NCI-H510A (cell line): Measurements from ENCODE around the gene PPARD.

Experiments used
- DNase-seq: peaks from one replicate; lab custom pipeline; 2025; lab: John Stamatoyannopoulos, UW

PPARD gene

DNA sequence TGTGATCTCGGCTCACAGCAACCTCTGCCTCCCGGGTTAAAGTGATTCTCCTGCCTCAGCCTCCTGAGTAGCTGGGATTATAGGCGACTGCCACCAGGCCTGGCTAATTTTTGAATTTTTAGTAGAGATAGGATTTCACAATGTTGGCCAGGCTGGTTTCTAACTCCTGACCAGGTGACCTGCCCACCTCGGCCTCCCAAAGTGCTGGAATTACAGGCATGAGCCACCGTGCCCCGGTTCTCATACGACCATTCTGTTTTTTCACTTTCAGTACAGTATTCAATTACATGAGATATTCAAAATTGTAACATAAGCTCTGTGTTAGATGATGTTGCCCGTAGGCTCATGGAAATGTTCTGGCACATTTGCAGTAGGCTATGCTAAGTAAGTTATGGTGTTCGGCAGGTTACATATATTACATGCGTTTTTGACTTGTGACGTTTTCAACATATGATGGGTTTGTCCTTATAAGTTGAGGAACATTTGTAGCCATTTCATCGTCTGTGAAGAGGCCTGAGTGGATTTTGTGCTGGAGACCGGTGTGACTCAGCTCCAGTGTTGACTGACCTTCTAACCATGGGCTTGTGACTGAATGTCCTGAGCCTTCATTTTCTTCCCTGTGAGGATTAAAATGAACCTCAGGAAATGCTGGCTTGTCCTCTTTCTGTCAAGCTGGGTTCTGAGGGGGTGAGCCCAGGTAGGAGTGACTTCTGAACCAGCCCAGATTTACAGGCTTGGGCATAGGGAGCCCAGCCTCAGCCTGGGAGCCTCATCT, 12.2 kb downstream of the PPARD start:
- DNase-seq = no peak

- DNase-seq = no peak
Observed at GRCh38 chr6:35356391-35356790, 14.0 kb downstream of the PPARD start.

- no peak for DNase-seq
Observed at GRCh38 chr6:35357677-35358076, 15.3 kb downstream of the PPARD start.

GRCh38 chr6:35358086-35358485, 15.7 kb downstream of the PPARD start:
- DNase-seq = no peak

DNA sequence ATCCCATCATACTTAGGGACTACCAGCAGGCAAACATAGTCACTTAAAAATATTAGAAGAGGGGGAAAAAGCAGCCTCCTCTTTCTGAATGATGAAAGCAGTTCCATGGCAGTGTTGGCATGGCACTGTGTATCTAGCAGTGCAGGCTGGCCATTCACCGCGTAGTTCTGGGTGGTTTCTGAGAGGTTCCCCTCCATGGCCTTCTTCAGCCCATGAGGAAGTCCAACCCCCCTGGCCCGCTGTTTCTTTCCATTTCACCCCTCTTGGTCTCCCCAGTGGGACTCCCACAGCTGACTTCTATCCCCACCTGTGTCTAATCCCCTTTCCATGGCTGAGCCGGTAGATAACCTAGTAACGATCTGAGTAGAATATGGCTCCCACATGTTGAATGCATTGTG, 17.0 kb downstream of the PPARD start:
- no peak for DNase-seq

DNA sequence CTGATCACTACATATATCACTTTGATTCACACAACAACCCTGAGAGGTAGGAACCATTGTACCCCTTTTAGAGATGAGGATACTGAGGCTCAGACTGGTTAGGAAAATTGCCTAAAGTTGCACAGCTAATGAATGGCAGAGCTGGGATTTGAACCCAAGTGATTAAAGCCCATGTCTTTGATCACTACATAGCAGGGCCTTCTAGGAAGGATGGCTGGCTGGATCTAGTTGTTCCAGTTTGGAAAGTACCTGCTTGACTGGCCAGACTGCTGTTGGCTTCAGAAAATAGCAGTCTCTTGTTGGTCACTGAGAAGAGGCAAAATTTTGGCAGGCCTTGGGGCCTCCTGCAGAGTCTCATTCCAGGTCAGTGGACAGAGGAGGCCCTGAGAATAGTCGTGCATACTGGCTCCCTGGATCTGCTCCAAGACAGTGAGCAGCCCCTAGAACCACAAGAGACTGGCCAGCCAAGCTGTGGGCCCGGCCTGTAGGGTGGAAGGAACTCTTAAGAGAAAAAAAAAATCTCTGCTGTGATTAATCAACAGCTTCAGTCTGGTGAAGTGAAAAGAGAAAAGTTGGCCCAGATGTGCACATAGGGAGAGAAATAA, 17.5 kb downstream of the PPARD start:
- no peak for DNase-seq

DNA sequence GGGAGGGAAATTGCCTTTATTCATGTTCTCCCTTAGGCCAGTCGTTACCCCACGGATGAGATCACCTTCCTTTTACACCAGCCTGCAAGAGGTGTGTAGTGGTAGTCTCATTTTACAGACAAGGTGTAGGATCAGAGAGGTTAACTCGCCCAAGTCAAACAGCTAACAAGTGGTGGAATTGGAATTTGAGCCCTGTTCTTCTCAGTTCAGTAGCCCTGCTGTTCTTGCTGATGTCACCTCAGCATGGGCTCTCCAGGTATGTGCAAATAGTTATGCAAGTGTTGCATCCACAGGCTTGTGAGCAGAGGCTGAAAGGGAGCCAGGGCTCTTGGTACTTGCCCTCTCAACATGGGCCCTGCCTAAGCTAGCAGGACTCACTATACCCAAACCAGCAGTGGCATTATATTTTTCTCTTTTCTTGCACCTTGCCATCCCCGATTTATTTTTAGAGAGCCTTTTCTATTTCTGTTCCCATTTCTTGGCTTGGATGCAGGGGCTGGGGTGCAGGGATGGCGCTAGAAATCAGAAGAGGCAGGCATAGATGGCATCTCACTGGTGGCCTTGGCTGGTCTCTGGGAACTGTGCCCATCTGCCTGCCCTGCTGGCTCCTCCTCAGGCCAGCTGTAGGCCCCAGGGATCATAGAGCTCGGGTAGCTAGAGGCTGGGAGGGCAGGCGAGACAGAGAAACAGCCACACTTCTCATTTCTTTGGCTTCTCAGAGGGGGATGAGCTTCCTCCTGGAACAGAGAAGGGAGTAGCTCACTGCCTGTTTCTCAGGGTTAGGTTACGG, 18.2 kb downstream of the PPARD start:
- no peak for DNase-seq

DNA sequence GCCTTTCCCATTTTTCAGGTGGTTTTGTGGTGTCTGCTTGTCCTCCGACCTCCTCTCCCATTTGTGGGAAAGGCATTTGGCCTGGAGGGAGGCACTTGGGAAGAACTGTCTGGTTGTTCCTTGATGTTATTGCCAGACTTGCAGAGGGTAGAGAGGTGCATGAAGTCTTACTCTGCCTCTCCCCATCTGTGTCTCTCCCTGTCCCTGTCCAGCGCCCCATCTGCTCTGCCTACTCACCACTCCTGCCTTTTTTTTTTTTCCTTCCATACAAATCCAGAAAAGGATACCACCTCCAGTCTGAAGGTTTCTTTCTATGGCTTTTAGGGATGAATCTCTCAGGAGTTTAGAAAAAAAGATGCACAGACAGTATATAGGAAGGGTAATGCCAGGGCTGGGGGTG, 19.8 kb downstream of the PPARD start:
- no peak for DNase-seq

GRCh38 chr6:35363293-35363750, 21.0 kb downstream of the PPARD start:
- DNase-seq = no peak

GRCh38 chr6:35365594-35366203, 23.3 kb downstream of the PPARD start:
- DNase-seq = no peak

- DNase-seq = no peak
Observed at GRCh38 chr6:35366204-35366596, 23.8 kb downstream of the PPARD start.

GRCh38 chr6:35367646-35368037, 25.3 kb downstream of the PPARD start:
- no peak for DNase-seq

- DNase-seq = no peak
Observed at GRCh38 chr6:35368038-35368887, 25.9 kb downstream of the PPARD start.

GRCh38 chr6:35370124-35370741, 27.9 kb downstream of the PPARD start:
- no peak for DNase-seq

DNA sequence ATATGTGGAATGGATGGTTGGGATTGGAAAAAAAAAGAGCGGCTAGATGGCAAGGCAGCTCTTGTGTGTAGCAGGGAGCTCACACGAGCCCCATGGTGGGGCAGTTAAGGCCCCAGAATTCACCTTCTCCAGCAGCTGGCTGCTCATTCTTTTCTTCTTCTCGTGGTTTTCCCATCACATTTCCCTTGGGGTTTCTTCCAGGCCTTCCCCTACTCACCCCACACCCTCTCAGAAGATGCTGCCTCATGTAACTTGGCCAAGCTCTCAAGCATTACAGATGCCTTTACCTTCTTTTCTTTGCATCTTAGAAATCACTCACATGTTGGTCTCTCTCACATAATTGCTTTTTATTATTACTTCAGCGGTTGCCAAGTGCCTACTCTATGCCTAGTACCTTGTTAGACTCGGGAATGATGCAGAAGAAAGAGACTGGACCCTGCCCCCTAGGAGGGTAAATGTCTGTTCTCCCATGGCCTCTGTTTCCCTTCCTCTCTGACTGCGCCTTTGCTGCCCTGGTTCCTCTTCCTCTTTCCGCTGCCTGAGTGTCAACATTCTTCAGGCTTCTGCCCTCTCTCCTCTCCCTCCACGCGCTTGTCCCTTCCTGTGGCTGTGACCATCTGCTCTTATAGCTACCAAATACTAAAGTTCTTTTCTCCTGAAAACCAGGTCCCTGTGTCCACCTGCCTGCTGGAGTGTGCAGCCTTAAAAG, 28.6 kb downstream of the PPARD start:
- no peak for DNase-seq

DNA sequence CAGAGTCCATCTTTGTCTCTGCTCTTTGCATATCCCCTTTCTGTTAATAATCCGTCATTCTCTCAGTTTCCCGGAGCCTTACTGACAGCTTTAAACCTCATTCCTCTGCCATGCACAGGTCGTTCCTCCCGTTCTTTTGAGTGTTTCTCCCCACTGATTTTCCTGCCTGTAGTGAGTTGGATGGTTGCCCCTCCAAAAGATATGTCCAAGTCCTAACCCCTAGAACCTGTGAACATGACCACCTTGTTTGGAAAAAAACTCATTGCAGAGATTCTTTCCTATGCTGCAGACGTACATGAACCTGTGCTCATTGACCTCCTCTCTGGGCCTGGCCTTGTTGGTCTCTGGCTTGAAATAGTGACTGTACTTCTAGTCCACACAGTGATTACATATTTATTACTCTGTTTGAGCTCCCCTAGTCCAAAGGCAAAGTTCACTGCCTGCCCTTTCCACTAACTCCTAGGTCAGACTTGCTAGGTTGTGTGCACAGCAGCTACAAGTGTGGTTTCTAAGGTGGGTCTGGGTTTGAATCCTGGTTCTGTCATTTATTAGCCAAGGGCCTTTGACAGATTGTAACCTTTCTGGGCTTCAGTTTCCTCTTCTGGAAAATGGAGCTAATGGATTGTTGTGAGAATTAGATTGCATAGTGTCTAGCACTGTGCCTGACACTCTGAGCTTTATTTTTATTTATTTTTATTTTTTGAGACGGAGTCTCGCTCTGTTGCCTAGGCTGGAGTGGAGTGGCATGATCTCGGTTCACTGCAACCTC, 29.3 kb downstream of the PPARD start:
- DNase-seq = no peak

DNA sequence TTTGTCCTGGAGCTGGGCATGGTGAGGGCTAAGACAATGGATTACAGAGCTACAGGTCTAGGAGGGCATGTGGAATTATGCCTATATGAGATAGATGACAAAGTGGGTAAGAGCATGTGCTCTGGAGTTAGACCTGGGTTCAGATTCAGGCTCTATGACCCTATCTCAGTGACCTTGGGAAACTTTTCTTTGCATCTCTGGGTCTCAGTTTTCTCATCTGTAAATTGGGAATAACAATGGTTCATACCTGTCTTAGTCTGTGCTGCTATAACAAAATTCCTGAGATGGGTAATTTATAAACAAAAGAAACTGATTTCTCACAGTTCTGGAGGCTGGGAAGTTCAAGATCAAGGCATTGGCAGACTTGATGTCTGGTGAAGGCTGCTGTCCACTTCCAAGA, 30.3 kb downstream of the PPARD start:
- no peak for DNase-seq

- DNase-seq = no peak
Observed at GRCh38 chr6:35376281-35376680, 33.9 kb downstream of the PPARD start.

GRCh38 chr6:35377002-35377401, 34.6 kb downstream of the PPARD start:
- no peak for DNase-seq

- no peak for DNase-seq
Observed at GRCh38 chr6:35378261-35378660, 35.9 kb downstream of the PPARD start.
